Hindlimb muscle (tissue), 1 donor: ENCODE results near the gene DPM3. TPM values are rescaled to one million over a fixed set of nuclear protein-coding genes. Genes with fewer than 3 reads are reported as not detected.

Experiments used
- DNase-seq: peaks from one replicate; pipeline ENCODE4 v3.0.0-alpha.2; 2013
- polyA plus RNA-seq: library from polyadenylated mRNA; unstranded; fragments of 120-200 nt; gene quantifications from one replicate; pipeline ENCODE4 v1.2.1, GENCODE V29; 2013; ENCODE audit not compliant: insufficient read length

The DPM3 gene
- polyA plus RNA-seq, 1 donor, result 25.1 TPM

GRCh38 chr1:155092131-155092530 is 48.2 kb downstream of the DPM3 start:
- DNase-seq, result no peak

GRCh38 chr1:155091071-155092051 is 49.0 kb downstream of the DPM3 start:
- peak; percentile 79 for DNase-seq

Other genes with a start within 250 kb of the DPM3 start
- gene PMVK, start 203.8 kb downstream of the DPM3 start, polyA plus RNA-seq, result 33.8 TPM
- 175 TPM for gene PBXIP1, start 184.4 kb downstream of the DPM3 start, polyA plus RNA-seq
- 32.1 TPM for gene PYGO2, start 178.7 kb downstream of the DPM3 start, polyA plus RNA-seq
- 75.7 TPM for gene SHC1, start 169.8 kb downstream of the DPM3 start, polyA plus RNA-seq
- gene CKS1B, start 165.8 kb downstream of the DPM3 start, polyA plus RNA-seq, result 48.2 TPM
- 20.6 TPM for gene FLAD1, start 157.2 kb downstream of the DPM3 start, polyA plus RNA-seq
- 0.67 TPM for gene LENEP, start 146.9 kb downstream of the DPM3 start, polyA plus RNA-seq
- gene ZBTB7B, start 137.7 kb downstream of the DPM3 start, polyA plus RNA-seq, result 11.3 TPM
- 2.1 TPM for gene DCST2, start 106.8 kb downstream of the DPM3 start, polyA plus RNA-seq
- gene DCST1, start 106.7 kb downstream of the DPM3 start, polyA plus RNA-seq, result not detected
- gene ADAM15, start 89.2 kb downstream of the DPM3 start, polyA plus RNA-seq, result 69.3 TPM
- 6.0 TPM for gene EFNA4, start 76.8 kb downstream of the DPM3 start, polyA plus RNA-seq
- gene EFNA3, start 61.7 kb downstream of the DPM3 start, polyA plus RNA-seq, result 2.5 TPM
- gene EFNA1, start 12.7 kb downstream of the DPM3 start, polyA plus RNA-seq, result 24.7 TPM
- 22.6 TPM for gene SLC50A1, start 4.7 kb downstream of the DPM3 start, polyA plus RNA-seq
- gene KRTCAP2, start 32.8 kb upstream of the DPM3 start, polyA plus RNA-seq, result 78.9 TPM
- gene TRIM46, start 33.3 kb upstream of the DPM3 start, polyA plus RNA-seq, result 0.40 TPM
- 39.6 TPM for gene THBS3, start 67.4 kb upstream of the DPM3 start, polyA plus RNA-seq
- gene MTX1, start 68.2 kb upstream of the DPM3 start, polyA plus RNA-seq, result 18.0 TPM
- gene ENTREP3, start 115.0 kb upstream of the DPM3 start, polyA plus RNA-seq, result 17.6 TPM
- gene SCAMP3, start 121.8 kb upstream of the DPM3 start, polyA plus RNA-seq, result 46.5 TPM
- gene CLK2, start 133.0 kb upstream of the DPM3 start, polyA plus RNA-seq, result 45.2 TPM
- gene HCN3, start 136.9 kb upstream of the DPM3 start, polyA plus RNA-seq, result 4.0 TPM
- gene PKLR, start 160.9 kb upstream of the DPM3 start, polyA plus RNA-seq, result 0.37 TPM
- gene FDPS, start 168.3 kb upstream of the DPM3 start, polyA plus RNA-seq, result 106 TPM
- gene RUSC1, start 180.4 kb upstream of the DPM3 start, polyA plus RNA-seq, result 28.0 TPM